Memory B cell (primary cell): ENCODE results near the gene CDH13.

Source experiments
- ATAC-seq: fragments of 150-1000 bp; cut with Tn5 transposase; 2 replicates; pipeline ENCODE4 v1.10.0; 2021; ENCODE audit warnings: low read depth, mild to moderate bottlenecking, moderate library complexity
- DNase-seq, 2 donors: peaks; one replicate each; pipeline ENCODE4 v3.0.0; 2022; ENCODE audit warnings: low spot score in 2 of 2
- H3K27ac Mint-ChIP-seq: one replicate; pipeline ENCODE4 v1.8.0; 2022; ENCODE audit warnings: mild to moderate bottlenecking, moderate library complexity, mixed read lengths
- H3K27me3 Mint-ChIP-seq: one replicate; pipeline ENCODE4 v1.8.0; 2022; ENCODE audit warnings: mixed read lengths
- H3K36me3 Mint-ChIP-seq: one replicate; pipeline ENCODE4 v1.8.0; 2022; ENCODE audit warnings: mild to moderate bottlenecking, mixed read lengths
- H3K4me1 Mint-ChIP-seq: one replicate; pipeline ENCODE4 v1.8.0; 2022; ENCODE audit warnings: mixed read lengths
- H3K4me3 Mint-ChIP-seq: one replicate; pipeline ENCODE4 v1.8.0; 2022; ENCODE audit warnings: mild to moderate bottlenecking, moderate library complexity, mixed read lengths
- H3K9me3 Mint-ChIP-seq: one replicate; pipeline ENCODE4 v1.8.0; 2022; ENCODE audit warnings: mixed read lengths

Gene CDH13

DNA sequence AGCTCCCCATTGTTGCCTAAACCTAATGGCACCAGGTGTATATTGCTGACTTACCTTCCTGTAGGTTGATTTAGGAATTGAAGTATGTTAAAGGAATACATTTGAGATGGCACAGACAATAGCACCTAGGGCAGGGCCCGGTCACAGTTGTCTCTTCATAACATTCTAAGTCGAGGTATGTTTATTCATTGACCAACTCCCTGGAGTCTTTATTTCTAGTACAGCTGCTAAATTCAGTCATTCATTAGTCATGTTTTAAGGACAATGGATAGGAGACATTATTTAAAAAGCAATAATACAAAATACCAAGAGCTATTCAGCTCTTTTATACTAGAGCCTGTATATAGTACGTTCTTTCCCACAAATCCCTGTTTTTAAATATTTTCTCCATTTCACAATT lies 811.6 kb downstream of the CDH13 start:
- H3K36me3 Mint-ChIP-seq: no peaks in the 10 kb centered on the region
- H3K9me3 Mint-ChIP-seq: no peaks in the 10 kb centered on the region
- peaks cover 15% of the 10 kb centered on the region for H3K27me3 Mint-ChIP-seq
- ATAC-seq (no peak), DNase-seq (no peak)
- H3K27ac Mint-ChIP-seq: no peak overlapping the region
- no peak overlapping the region for H3K4me3 Mint-ChIP-seq
- no peaks in the 10 kb centered on the region for H3K4me1 Mint-ChIP-seq

DNA sequence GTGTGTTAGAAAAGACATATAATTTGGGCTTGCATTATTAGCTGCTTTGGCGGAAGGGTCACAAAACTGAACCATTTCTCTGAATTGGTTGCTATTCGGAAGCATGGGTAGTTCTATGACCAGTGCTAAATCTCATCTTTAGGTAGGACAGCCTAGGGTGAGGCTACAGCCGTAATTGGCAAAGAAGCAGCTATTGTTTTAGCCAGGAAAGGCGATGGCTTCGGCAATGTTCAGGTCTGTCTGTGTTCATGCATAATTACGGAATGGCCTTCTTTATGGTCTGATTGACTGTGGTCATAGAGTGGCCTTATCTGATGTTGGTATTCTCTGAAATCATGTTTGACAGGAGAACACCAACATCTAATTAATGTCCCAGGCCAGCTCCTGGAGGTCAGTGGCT lies 812.6 kb downstream of the CDH13 start:
- DNase-seq (no peak), ATAC-seq (no peak)
- no peaks in the 10 kb centered on the region for H3K4me1 Mint-ChIP-seq
- no peak overlapping the region for H3K4me3 Mint-ChIP-seq
- H3K9me3 Mint-ChIP-seq: no peaks in the 10 kb centered on the region
- H3K36me3 Mint-ChIP-seq: no peaks in the 10 kb centered on the region
- H3K27me3 Mint-ChIP-seq: peaks cover 16% of the 10 kb centered on the region
- no peak overlapping the region for H3K27ac Mint-ChIP-seq

DNA sequence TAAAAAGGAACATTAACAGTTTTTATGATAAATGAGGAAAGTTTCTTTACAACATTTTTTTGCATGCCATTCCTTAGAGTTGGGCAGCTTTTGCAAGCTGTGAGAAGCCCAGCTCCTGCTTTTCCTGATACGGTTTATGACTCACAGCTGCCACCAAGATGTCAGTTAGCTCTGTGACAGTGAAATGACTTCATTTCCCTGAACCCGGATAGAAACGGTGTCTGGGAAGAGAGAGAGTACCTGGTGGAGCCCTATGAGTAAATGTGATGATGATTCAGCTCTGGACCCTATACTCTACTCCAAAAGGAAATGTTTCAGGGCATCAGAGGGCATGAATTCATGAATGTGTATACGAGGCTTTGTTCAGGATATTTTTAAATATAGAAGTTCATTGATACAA lies 814.7 kb downstream of the CDH13 start:
- Mint-ChIP-seq H3K27ac (no peak overlapping the region), H3K36me3 (no peaks in the 10 kb centered on the region), H3K9me3 (no peaks in the 10 kb centered on the region), H3K27me3 (peaks cover 9% of the 10 kb centered on the region), H3K4me3 (no peak overlapping the region), H3K4me1 (no peaks in the 10 kb centered on the region)
- DNase-seq (no peak), ATAC-seq (no peak)

DNA sequence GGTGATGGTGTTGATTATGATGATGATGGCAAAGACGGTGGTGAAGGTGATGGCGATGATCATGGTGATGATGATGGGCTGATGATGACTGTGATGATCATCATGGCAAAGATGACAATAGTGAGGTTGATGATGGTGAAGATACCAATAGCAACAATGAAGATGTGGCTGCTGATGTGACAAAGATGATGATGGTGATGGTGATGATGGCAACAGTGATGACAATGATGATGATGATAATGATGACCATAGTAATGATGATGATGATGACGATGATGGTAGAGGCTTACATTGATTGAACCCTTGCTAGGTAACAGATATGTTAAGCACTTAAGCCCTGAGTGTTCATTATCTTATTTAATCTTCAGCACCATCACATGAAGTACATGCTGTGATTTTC lies 817.2 kb downstream of the CDH13 start:
- Mint-ChIP-seq H3K27ac (no peak overlapping the region), H3K9me3 (no peaks in the 10 kb centered on the region), H3K4me1 (no peaks in the 10 kb centered on the region), H3K4me3 (no peak overlapping the region), H3K27me3 (peaks cover 6% of the 10 kb centered on the region), H3K36me3 (no peaks in the 10 kb centered on the region)
- DNase-seq (no peak), ATAC-seq (no peak)

DNA sequence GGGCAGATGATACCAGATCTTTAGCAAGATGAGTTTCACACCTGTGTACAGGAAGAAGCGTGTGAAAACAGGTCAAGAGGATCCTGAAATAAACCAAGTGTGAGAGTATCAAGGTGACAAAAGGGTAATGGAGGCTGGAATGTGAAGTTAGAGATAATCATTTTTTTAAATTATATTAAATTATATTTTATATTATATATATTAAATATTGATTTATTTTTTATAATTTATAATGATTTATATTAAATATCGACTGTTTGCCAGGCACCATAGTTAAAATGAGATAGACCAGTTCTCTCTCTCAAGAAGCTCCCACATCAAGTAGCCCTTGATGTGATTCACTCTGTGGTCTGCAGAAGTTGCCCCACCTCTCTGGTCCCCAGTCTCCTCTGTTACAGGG lies 820.8 kb downstream of the CDH13 start:
- Mint-ChIP-seq H3K4me3 (no peak overlapping the region), H3K4me1 (no peaks in the 10 kb centered on the region), H3K27me3 (peaks cover 6% of the 10 kb centered on the region), H3K9me3 (no peaks in the 10 kb centered on the region), H3K36me3 (no peaks in the 10 kb centered on the region), H3K27ac (no peak overlapping the region)
- ATAC-seq (no peak), DNase-seq (no peak)

DNA sequence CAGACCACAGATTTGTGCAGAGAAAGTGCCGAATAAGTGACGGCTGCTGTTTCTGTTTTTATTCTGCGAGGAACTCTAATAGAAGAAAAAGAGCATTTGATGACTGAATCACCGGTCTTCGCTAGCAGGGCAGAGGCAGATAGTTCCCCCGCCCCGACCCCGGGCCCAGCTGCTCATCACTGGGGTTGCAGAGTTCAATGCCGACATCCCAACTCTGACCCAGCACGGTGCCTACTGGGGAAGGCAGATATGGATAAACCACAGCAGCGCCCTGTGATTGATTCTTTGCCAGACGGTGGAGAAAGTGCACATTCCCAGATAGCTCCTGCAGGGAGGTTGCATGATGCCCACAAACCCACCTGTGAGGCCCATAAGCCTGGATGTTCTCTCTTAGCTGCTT lies 823.1 kb downstream of the CDH13 start:
- H3K9me3 Mint-ChIP-seq: no peaks in the 10 kb centered on the region
- H3K4me1 Mint-ChIP-seq: no peaks in the 10 kb centered on the region
- H3K36me3 Mint-ChIP-seq: no peaks in the 10 kb centered on the region
- no peak overlapping the region for H3K27ac Mint-ChIP-seq
- H3K27me3 Mint-ChIP-seq: peaks cover 5% of the 10 kb centered on the region
- ATAC-seq (no peak), DNase-seq (no peak)
- no peak overlapping the region for H3K4me3 Mint-ChIP-seq

DNA sequence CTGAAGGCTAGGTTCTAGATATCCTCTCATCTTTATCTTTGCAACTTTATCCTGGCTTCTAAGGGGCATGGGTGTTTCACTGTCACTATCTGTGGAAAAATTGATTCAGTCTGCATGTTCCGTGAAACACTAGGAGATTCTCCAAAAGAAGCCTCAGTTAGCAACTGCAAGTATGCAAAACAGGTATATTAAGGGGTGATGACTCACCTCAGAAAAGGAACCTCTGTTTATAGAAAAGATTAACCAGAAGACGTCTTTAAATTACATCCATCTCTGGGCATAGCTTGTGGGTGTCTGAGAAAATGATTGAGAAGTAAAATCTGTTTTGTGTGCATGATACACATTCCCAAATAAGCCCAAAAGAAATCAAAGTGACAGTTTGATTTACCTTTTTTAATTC lies 827.2 kb downstream of the CDH13 start:
- Mint-ChIP-seq H3K9me3 (no peaks in the 10 kb centered on the region), H3K4me3 (no peak overlapping the region), H3K36me3 (no peaks in the 10 kb centered on the region), H3K27ac (no peak overlapping the region), H3K4me1 (no peaks in the 10 kb centered on the region), H3K27me3 (peaks cover 2% of the 10 kb centered on the region)
- DNase-seq: no peak
- no peak for ATAC-seq

DNA sequence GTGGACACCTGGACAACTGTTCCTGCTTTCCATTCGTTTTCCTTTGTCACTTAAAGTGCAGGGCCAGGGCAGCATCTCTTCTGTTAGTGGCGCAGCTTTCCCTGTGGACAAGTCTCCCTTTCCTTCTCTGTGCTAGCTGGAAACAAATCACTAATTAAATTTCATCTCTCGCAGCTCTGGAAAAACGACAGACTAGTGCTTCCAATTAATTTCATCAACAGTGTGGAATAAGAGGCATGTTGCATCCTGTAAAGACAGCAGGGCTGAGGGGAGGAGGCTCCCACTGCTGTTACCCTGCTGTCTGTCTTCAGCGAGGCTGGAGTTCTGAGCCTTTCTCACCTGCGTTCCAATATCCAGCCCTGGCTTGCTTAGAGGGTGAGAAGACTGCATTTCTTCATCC lies 828.9 kb downstream of the CDH13 start:
- H3K27me3 Mint-ChIP-seq: peaks cover 3% of the 10 kb centered on the region
- no peak for ATAC-seq
- peaks cover 1% of the 10 kb centered on the region for H3K9me3 Mint-ChIP-seq
- no peak overlapping the region for H3K27ac Mint-ChIP-seq
- no peak overlapping the region for H3K4me3 Mint-ChIP-seq
- no peaks in the 10 kb centered on the region for H3K36me3 Mint-ChIP-seq
- DNase-seq: no peak
- no peaks in the 10 kb centered on the region for H3K4me1 Mint-ChIP-seq

DNA sequence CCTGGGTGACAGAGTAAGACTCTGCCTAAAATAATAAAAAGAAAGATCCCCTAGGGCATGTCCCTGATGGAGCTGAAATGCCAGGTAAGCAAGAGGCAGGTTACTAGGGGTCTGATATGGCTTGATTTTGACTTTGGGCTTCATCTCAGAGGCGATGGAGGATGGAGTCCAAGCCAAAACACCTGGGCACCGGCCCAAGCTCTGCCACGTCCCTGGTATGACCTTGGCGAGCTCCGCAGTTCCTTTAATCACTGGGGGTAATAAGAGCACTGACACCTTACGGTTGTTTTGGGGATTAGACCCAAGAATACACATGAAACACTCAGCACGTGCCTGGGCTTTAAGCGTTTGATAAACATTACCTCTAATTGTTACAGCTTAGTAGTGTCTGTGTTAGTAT lies 830.2 kb downstream of the CDH13 start:
- H3K4me3 Mint-ChIP-seq: no peak overlapping the region
- no peaks in the 10 kb centered on the region for H3K4me1 Mint-ChIP-seq
- H3K27ac Mint-ChIP-seq: no peak overlapping the region
- H3K9me3 Mint-ChIP-seq: peaks cover 1% of the 10 kb centered on the region
- no peak for ATAC-seq
- H3K27me3 Mint-ChIP-seq: peaks cover 3% of the 10 kb centered on the region
- no peaks in the 10 kb centered on the region for H3K36me3 Mint-ChIP-seq
- DNase-seq: no peak

DNA sequence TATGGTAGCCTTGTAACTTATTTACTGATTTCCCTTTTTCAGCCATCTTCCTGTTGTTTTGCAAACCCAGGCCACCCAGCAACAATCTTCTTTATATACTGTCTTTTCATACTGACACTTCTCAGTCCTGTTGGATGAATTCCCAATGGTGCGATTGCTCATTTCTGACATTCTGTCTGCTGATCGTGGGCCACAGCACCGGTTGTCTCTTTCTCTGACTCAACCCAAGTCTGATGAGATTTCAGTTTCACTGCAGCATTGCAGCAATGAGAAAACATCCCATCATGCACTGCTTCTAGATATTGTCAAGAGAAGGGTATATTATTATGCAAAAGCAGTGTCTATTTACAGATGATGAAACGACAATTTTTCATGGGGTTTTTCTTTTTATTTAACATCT lies 831.8 kb downstream of the CDH13 start:
- ATAC-seq (no peak), DNase-seq (no peak)
- Mint-ChIP-seq H3K4me3 (no peak overlapping the region), H3K4me1 (no peaks in the 10 kb centered on the region), H3K27ac (no peak overlapping the region), H3K27me3 (peaks cover 3% of the 10 kb centered on the region), H3K9me3 (peaks cover 1% of the 10 kb centered on the region), H3K36me3 (no peaks in the 10 kb centered on the region)

DNA sequence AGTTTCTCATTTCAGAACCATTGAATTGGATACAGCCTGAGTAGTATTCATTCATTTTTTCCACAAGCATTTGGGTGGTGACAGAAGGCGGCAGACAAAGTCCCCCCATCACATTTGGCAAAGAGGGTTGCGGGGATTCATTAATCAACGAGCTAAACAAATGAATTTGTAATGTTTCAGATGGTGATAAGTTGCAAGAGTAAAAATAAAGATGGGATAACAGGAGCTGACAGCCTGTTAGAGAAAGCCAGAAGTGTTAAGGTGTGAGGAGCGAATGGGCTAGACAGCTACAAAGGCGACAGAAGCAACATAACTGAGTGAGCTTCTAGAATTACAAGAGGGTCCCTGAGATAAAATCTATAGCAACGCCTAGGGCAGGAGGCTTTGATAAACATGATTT lies 838.2 kb downstream of the CDH13 start:
- H3K27me3 Mint-ChIP-seq: peaks cover 2% of the 10 kb centered on the region
- H3K4me3 Mint-ChIP-seq: no peak overlapping the region
- H3K4me1 Mint-ChIP-seq: no peaks in the 10 kb centered on the region
- DNase-seq: no peak
- H3K27ac Mint-ChIP-seq: no peak overlapping the region
- no peaks in the 10 kb centered on the region for H3K9me3 Mint-ChIP-seq
- H3K36me3 Mint-ChIP-seq: no peaks in the 10 kb centered on the region
- no peak for ATAC-seq

DNA sequence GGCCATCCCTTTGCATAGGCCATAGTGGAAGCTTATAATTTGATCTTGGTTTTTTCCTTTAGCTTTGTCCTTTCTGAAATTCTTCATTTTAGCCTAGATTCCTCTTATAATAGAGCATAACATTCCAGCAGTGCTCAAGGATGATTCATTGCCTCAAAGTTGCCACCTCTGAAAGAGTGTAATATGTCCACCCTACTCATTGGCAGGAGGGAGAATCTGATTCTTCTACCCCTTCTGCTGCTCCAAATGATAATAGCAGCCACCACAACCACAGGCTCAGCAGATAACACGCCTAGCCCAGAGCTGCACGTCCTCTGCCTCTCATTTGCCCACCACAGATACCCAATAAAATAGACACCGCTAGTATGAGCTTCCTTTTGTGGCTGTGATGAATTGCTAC lies 843.6 kb downstream of the CDH13 start:
- H3K27me3 Mint-ChIP-seq: peaks cover 1% of the 10 kb centered on the region
- H3K27ac Mint-ChIP-seq: no peak overlapping the region
- ATAC-seq (no peak), DNase-seq (no peak)
- H3K36me3 Mint-ChIP-seq: no peaks in the 10 kb centered on the region
- H3K4me3 Mint-ChIP-seq: no peak overlapping the region
- no peaks in the 10 kb centered on the region for H3K9me3 Mint-ChIP-seq
- H3K4me1 Mint-ChIP-seq: no peaks in the 10 kb centered on the region

DNA sequence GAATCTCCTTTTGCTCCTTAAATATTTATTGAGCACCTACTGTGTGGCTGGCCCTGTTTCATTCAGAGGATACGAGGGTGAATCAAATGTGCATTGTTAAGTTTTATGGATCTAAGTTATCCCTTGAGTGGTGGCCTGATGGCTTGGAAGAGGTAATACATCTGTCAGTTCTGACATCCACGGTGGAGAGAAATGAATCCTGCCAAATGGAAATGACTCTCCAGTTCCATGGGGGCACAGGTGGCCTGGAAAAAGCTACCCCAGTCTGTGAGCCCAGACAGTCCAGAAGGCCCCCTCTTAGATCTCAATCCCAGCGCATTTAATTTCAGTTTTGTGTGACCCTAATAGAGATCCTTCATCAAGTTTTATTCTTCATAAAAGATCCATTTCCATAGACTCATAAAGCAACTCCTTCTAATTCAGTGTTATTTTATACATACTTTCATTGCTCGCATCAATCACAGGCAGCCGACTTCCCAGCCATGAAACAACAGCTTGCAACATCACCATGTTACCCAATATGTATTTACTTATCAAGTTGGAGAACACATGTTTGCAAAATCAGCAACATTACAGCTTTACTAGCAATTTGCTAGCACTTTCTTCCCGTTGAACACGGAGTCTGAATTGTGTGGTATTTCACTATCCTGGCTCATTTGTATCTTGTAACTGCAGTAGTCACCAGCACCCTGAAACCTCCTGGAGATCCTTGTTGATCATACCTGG lies 846.2 kb downstream of the CDH13 start:
- no peak for ATAC-seq
- H3K4me3 Mint-ChIP-seq: no peak overlapping the region
- DNase-seq: no peak
- no peak overlapping the region for H3K27ac Mint-ChIP-seq
- no peaks in the 10 kb centered on the region for H3K4me1 Mint-ChIP-seq
- no peaks in the 10 kb centered on the region for H3K9me3 Mint-ChIP-seq
- H3K36me3 Mint-ChIP-seq: no peaks in the 10 kb centered on the region
- peaks cover 1% of the 10 kb centered on the region for H3K27me3 Mint-ChIP-seq

DNA sequence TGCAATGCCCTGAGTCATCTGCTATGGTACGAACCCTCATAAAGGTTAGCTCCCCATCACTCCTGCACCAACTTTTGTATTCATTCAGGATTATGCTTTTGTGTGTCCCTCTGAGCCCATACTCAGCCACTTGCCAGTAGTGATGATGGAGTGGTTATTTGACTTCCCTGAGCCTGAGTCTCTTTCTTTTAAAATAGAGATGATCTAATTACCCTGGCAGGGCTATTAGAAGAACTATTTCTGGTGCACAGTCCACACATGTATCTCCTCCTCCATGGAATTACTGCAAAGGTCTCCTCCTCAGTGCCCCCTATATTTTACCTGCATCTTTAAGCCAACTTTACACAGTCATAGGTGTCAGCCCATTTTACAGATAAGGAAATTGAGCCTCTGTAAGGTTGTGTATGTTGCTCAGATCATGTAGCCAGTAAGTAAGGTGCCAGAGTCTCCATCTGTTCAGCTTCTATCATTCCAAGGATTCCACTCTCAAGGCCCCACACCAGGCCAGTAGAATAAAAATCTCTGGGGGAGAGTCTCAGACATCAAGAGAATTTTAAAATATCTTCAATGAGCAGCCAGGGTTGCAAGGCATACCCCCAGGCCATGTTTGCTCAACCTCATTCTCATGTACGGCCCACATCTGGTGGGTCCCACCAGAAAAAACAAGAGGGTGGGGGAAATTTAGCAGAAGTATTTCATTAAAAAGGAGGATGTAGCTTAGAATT lies 847.3 kb downstream of the CDH13 start:
- Mint-ChIP-seq H3K36me3 (no peaks in the 10 kb centered on the region), H3K9me3 (no peaks in the 10 kb centered on the region), H3K4me3 (no peak overlapping the region), H3K27me3 (peaks cover 1% of the 10 kb centered on the region), H3K27ac (no peak overlapping the region), H3K4me1 (no peaks in the 10 kb centered on the region)
- DNase-seq (no peak), ATAC-seq (no peak)

DNA sequence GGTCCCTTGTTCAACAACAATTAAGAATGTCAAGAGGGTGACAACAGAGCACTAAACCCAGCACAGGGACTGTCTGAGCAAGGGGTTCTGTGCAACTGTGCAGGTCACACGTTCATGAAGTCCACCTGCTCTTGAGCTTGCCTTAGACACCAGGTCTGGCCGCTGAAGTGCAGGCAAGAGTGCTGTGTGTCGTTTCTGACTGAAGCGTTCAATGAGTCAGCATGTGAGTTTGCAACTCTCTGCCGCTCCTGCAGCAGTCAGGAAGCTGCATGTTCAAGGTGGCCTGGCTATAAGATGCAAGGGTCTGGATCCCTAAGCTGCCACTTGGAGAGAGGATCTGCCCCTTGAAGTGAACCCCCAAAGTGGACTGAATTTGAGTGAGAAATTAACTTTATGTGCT lies 848.3 kb downstream of the CDH13 start:
- ATAC-seq (no peak), DNase-seq (no peak)
- H3K36me3 Mint-ChIP-seq: no peaks in the 10 kb centered on the region
- H3K9me3 Mint-ChIP-seq: no peaks in the 10 kb centered on the region
- no peak overlapping the region for H3K27ac Mint-ChIP-seq
- H3K4me1 Mint-ChIP-seq: no peaks in the 10 kb centered on the region
- H3K27me3 Mint-ChIP-seq: peaks cover 1% of the 10 kb centered on the region
- H3K4me3 Mint-ChIP-seq: no peak overlapping the region
